HG03045 (cell line): Measurements from ENCODE around the gene CITED4.
"Not testable (repeated sequence)": the region's sequence is repeated elsewhere in the genome, so short reads cannot be mapped to it uniquely, and the experiment has no call there.

Experiments
- ATAC-seq: cut with Tn5 transposase; IDR thresholded peaks from one replicate; pipeline ENCODE4 v1.9.1; 2021; ENCODE audit warnings: mild to moderate bottlenecking, moderate library complexity; ENCODE audit not compliant: unreplicated experiment

Gene CITED4

GRCh38 chr1:40862008-40862863, at the start of gene CITED4:
Gene CITED4, minus strand, starts transcription at chr1:40862363. Its CDS starts 236 bp downstream, at chr1:40862127.
- ATAC-seq, result peak; percentile 85

DNA sequence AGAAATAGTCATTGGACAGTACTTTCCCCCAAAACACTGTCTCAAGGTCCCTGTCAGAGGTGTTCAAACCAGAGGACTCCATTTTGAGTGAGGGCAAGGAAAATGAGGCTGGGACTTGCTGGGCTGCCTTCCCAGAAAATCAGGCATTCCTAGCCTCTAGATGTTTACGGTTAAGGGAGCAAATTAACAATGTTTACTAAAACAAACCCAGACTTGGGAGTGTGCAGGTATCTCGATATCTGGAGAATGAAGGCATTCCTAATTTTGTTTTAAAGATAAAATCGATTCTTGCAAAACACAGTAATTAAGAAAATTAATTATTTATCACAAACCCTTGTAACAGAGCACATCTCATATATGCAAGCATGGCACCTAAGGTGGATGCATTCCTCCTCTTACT, 48.9 kb upstream of the CITED4 start:
- no peak for ATAC-seq

GRCh38 chr1:40909281-40909680, 47.1 kb upstream of the CITED4 start:
- no peak for ATAC-seq

GRCh38 chr1:40908350-40908749, 46.2 kb upstream of the CITED4 start:
- no peak for ATAC-seq

- no peak for ATAC-seq
Observed at GRCh38 chr1:40907899-40908298, 45.7 kb upstream of the CITED4 start.

DNA sequence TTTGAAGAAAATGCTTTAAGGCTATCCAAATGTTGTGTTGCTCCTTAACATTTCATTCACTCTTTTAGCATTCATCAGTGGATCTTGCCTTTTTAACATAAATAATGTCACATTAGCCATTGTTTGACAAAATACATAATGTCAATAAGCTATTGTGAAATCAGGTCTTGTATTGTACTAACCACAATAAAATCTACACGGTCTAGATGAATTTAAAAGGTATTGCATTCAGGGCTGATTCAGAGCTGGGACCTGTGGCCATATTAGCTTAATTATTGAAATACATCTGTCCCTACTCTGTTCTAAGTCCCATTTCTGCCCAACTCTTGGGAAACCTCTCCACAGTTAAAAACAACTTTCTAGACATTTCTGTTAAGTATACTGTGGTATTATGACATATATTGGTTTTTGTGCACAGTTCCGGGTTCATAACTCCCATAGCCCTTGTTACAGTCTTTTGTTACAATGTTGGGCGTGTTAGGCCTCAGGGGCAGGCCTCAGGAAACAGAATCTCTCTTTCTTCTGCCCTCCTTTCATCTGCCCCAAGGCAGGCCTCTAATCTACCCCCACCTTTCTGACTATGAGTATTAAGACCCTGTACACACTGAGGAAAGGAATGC, 44.7 kb upstream of the CITED4 start:
- no peak for ATAC-seq

DNA sequence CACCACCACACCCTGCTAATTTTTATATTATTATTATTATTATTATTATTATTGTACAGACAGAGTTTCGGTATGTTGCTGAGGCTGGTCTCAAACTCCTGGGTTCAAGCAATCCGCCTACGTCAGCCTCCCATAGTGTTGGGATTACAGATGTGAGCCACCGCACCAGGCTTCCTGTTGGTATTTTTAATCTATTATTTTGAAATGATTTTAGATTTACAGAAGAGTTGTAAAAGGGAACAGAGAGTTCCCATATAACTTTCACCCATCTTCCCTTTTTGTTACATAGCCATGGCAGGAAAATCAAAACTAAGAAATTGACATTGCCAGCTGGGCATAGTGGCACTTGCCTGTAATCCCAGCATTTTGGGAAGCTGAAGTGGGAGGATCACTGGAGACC, 42.9 kb upstream of the CITED4 start:
- no peak for ATAC-seq

DNA sequence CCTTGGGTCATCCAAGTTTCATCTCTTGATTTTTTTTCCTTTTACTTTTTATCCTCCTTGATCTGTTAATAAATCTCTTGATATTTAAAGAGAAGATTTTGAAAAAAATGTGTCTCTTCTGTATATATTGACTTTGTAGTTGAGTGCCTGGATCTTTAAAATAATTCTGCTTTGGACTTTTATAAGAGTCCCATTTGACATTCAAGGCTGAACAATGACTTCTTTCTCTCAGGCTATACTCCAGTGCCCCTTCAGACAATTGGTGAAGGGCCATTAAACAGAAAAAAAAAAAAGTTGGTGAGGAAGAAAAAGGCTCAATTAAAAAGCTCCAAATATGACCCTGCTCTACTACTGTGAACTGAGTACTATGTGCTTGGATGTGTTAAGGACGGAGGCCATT, 40.9 kb upstream of the CITED4 start:
- no peak for ATAC-seq

DNA sequence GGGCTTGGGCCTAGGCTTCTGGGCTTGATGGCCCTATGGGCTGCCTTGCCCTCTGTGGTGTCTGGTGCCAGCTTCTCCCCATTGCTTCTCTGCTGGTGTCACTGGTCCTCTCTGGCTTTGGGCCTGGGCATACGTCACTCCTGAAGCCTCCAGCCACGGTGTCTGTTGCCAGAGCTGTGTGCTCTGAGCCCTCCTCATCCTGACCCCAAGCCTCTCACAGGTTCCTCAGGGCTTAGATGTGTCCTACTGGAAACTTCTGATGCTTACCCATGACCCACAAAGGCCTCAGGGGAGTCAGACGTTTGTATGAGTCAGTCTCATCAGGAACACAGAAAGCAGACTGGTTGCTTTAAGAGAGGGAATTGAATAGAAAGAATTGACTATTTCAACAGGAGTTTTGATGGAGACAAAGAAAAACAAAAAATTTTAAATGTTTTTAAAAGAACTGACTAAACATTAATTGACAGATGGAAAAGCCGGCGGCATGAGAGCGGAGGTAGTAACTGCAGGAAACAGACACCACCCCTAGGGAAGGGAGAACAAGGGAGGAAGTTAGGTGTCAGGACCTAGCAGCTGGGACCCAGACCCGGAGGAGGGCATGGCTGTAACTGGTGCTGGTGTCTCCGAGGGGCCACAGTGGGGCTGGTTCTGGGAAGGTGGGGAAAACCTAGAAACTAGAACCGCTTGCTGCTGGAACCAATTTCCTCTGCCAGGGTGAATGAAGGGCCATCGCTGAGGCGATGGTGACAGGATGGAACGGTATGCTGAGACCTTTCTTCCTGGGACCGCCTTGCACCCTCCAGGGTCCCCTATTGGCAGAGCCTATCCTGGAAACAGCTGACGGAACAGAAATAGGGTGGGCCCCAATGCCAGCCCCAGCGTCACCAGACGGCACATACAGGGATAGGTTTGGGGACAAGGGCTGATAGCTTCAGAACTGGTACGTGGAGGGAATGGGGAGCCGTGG, 40.0 kb upstream of the CITED4 start:
- ATAC-seq, result no peak

GRCh38 chr1:40899230-40899870, 37.2 kb upstream of the CITED4 start:
- ATAC-seq, result no peak

GRCh38 chr1:40898431-40898901, 36.3 kb upstream of the CITED4 start:
- no peak for ATAC-seq

- ATAC-seq, result no peak
Observed at GRCh38 chr1:40897513-40897912, 35.4 kb upstream of the CITED4 start.

- no peak for ATAC-seq
Observed at GRCh38 chr1:40896482-40896881, 34.3 kb upstream of the CITED4 start.

GRCh38 chr1:40895601-40896000, 33.4 kb upstream of the CITED4 start:
- ATAC-seq, result no peak

DNA sequence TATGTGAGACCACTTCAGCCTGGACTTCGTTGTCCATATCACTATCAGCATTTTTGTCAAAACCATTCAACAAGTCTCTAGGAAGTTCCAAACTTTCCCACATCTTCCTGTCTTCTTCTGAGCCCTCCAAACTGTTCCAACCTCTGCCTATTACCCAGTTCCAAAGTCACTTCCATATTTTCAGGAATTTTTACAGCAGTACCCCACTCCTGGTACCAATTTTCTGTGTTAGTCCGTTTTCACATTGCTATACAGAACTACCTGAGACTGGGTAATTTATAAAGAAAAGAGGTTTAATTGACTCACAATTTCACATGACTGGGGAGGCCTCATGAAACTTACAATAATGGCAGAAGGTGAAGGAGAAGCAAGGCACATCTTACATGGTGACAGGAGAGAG, 32.7 kb upstream of the CITED4 start:
- not testable (repeated sequence) for ATAC-seq

DNA sequence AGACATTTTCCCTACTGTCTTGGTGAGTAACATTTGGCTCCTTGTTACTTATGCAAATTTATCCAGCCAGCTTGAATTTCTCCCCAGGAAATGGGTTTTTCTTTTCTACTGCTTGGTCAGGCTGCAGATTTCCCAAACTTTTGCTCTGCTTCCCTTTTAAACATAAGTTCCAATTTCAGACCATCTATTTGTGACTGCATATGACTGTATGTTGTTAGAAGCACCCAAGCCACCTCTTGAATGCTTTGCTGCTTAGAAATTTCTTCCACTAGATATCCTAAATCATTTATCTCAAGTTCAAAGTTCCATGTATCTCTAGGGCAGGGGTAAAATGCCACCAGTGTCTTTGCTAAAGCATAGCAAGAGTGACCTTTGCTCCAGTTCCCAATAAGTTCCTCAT, 32.3 kb upstream of the CITED4 start:
- no peak for ATAC-seq

- no peak for ATAC-seq
Observed at GRCh38 chr1:40893946-40894345, 31.8 kb upstream of the CITED4 start.

GRCh38 chr1:40892354-40892753, 30.2 kb upstream of the CITED4 start:
- ATAC-seq, result no peak

DNA sequence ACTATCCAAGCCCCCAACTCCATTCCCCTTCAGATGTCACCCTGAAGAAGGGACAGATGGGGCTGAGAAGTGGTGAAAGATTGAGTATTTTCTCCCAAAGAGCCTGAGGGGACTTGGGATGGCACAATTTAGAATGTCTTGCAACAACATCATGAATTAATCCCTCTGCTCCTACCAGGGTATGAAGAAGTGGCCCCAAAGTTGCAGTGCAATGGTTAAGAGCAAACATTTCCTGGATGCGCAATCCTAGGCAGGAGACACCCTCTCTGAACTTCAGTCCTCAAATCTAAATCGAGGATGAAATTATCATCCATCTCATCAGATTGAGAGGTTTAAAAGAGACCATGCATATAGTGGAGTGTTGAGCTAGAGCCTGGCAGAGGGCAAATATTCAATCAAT, 28.6 kb upstream of the CITED4 start:
- no peak for ATAC-seq

DNA sequence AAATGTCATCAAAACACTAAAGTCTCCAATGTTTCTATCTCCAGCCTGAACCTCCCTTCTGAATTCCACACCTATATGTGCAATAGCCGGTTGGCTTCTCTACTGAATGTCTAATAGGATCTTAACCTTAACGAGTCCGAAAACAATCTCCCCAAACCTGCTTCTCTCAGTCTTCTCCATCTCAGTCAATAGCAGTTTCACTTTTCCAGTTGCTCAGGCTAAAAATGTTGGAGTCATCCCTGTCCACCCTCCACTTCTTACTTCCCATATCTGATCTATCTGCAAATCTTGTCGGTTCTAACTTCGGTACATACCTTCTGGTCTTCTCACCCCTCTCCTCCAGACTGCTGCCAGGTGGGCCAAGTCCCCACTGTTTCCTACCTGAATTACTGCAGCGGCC, 25.5 kb upstream of the CITED4 start:
- ATAC-seq, result no peak

DNA sequence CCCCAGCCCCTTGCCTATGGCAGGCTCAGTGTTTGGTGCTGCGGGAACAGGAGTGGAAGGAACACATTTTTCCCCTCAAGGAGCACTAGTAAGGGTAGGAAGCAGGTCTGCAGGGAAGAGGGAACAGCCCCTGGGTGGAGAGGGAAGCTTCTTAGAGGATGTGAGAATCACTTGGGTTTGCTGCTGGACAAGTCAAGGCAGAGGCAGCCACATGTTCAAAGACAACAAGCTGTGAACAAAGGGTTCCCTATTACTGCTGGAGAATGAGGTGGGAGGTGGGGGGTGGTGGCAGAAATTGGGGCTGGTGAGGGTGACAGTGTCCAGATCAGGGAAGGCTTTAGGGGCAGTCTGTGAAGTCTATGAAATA, 24.8 kb upstream of the CITED4 start:
- ATAC-seq, result no peak
